Occipital lobe (tissue), 2 donors: ENCODE measurements around the gene RBM10. TPM values are rescaled to one million over a fixed set of nuclear protein-coding genes. Genes with fewer than 3 reads are reported as not detected.
"Not testable (repeated sequence)": the region's sequence is repeated elsewhere in the genome, so short reads cannot be mapped to it uniquely, and the experiment has no call there.

Experiments used
- DNase-seq: peaks from one replicate; lab custom pipeline; 2025; lab: John Stamatoyannopoulos, UW
- total RNA-seq: library from RNA; depleted of rRNA; stranded (reverse); fragments of >200 nt; gene quantifications from one replicate; pipeline ENCODE4 v1.2.3, GENCODE V29; 2014

Gene RBM10
- total RNA-seq: 38.7 TPM

GRCh38 chrX:47144626-47145394 lies at the start of gene RBM10, which contains the start of gene NDUFB11:
Gene RBM10, plus strand, starts transcription at chrX:47145221. Its CDS starts 2,261 bp downstream, at chrX:47147482.
Gene NDUFB11, minus strand, starts transcription at chrX:47144702. Its CDS starts 23 bp downstream, at chrX:47144679.
- DNase-seq: peak; percentile 86

- no peak for DNase-seq
Measured at GRCh38 chrX:47097018-47097417, 48.0 kb upstream of the RBM10 start.

- DNase-seq: no peak
Measured at GRCh38 chrX:47098338-47099094, 46.5 kb upstream of the RBM10 start.

GRCh38 chrX:47101206-47101605 lies 43.8 kb upstream of the RBM10 start:
- no peak for DNase-seq

- DNase-seq: not testable (repeated sequence)
Measured at GRCh38 chrX:47110936-47111615, 33.9 kb upstream of the RBM10 start.

GRCh38 chrX:47112316-47112954 lies 32.6 kb upstream of the RBM10 start:
- no peak for DNase-seq

GRCh38 chrX:47116551-47117110 lies 28.4 kb upstream of the RBM10 start:
- not testable (repeated sequence) for DNase-seq

GRCh38 chrX:47124466-47124865 lies 20.6 kb upstream of the RBM10 start:
- not testable (repeated sequence) for DNase-seq

GRCh38 chrX:47129157-47129898 lies 15.7 kb upstream of the RBM10 start:
- peak; percentile 83 for DNase-seq

- DNase-seq: no peak
Measured at GRCh38 chrX:47129899-47130358, 15.1 kb upstream of the RBM10 start.

GRCh38 chrX:47133493-47133892 lies 11.5 kb upstream of the RBM10 start:
- no peak for DNase-seq

GRCh38 chrX:47135650-47136049 lies 9.4 kb upstream of the RBM10 start:
- not testable (repeated sequence) for DNase-seq

GRCh38 chrX:47138171-47138570 lies 6.8 kb upstream of the RBM10 start:
- DNase-seq: no peak

- peak; percentile 72 for DNase-seq
Measured at GRCh38 chrX:47143894-47144625, 961 bp upstream of the RBM10 start.

- no peak for DNase-seq
Measured at GRCh38 chrX:47145395-47146120, 537 bp downstream of the RBM10 start.

GRCh38 chrX:47146121-47146935 lies 1.3 kb downstream of the RBM10 start:
- no peak for DNase-seq

GRCh38 chrX:47146936-47147859 lies 2.2 kb downstream of the RBM10 start:
- DNase-seq: no peak
